ENCODE measurements around the gene EFL1.
A peak's percentile ranks its signal among the peaks of the same experiment; 100 is the strongest.

EFL1 gene

GRCh38 chr15:82146576-82146975 is 116.0 kb downstream of the EFL1 start:
- no peak for TF ChIP-seq CTCF (conservative IDR thresholded peaks at IDR 0.05; ENCODE audit: low read depth, low read length)
- H3K4me3 ChIP-seq (ENCODE audit: low read depth, low read length): no peak overlapping the region
- DNase-seq (ENCODE audit: low read depth): no peak

- no peak for DNase-seq (ENCODE audit: low read depth)
- no peak for TF ChIP-seq CTCF (conservative IDR thresholded peaks at IDR 0.05; ENCODE audit: low read depth, low read length)
- H3K4me3 ChIP-seq (ENCODE audit: low read depth, low read length): no peak overlapping the region
Measured at GRCh38 chr15:82143390-82144385, 118.8 kb downstream of the EFL1 start.

- no peak overlapping the region for H3K4me3 ChIP-seq (ENCODE audit: low read depth, low read length)
- no peak for TF ChIP-seq CTCF (conservative IDR thresholded peaks at IDR 0.05; ENCODE audit: low read depth, low read length)
- DNase-seq (ENCODE audit: low read depth): no peak
Measured at GRCh38 chr15:82140886-82141285, 121.6 kb downstream of the EFL1 start.

GRCh38 chr15:82139823-82140268 is 122.7 kb downstream of the EFL1 start:
- no peak overlapping the region for H3K4me3 ChIP-seq (ENCODE audit: low read depth, low read length)
- peak; percentile 73 for DNase-seq (ENCODE audit: low read depth)
- TF ChIP-seq CTCF (conservative IDR thresholded peaks at IDR 0.05; ENCODE audit: low read depth, low read length): peak; percentile 73

GRCh38 chr15:82138306-82138705 is 124.2 kb downstream of the EFL1 start:
- no peak for TF ChIP-seq CTCF (conservative IDR thresholded peaks at IDR 0.05; ENCODE audit: low read depth, low read length)
- no peak overlapping the region for H3K4me3 ChIP-seq (ENCODE audit: low read depth, low read length)
- DNase-seq (ENCODE audit: low read depth): no peak

GRCh38 chr15:82137261-82137660 is 125.3 kb downstream of the EFL1 start:
- peak; percentile 72 for DNase-seq (ENCODE audit: low read depth)
- H3K4me3 ChIP-seq (ENCODE audit: low read depth, low read length): no peak overlapping the region
- TF ChIP-seq CTCF (conservative IDR thresholded peaks at IDR 0.05; ENCODE audit: low read depth, low read length): no peak

All from choroid plexus epithelial cell (primary cell).